ENCODE data around the gene SPARC. TPM values are rescaled to one million over a fixed set of nuclear protein-coding genes. Genes with fewer than 3 reads are reported as not detected.

SPARC gene
- total RNA-seq, 2 donors from 2014 or later: 1,654 to 1,851 TPM

DNA sequence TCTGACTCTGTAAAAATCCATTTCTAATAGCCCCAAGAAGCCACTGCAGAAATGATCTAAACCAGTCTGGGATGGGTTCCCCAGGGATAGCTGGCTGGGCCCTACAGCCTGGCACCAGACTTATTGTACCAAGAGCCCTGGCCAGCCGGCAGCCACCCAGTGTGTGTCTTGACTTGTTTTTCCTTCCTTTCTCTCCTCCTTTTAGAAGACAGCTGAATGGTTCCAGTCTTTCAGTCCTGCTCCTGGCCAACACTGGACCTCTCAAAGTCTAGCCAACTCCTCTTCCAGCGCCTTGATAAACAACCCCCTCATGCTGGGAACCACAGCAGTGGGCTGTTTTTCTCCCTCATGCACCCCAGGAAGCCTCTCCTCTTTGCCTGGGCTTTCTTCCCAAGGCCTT is 37.6 kb upstream of the SPARC start:
- peaks cover 0 to 54% of the 10 kb centered on the region in 2 donors for H3K4me1 ChIP-seq (ENCODE audit: control insufficient read depth in 1 of 2, low read depth in 2 of 2)

DNA sequence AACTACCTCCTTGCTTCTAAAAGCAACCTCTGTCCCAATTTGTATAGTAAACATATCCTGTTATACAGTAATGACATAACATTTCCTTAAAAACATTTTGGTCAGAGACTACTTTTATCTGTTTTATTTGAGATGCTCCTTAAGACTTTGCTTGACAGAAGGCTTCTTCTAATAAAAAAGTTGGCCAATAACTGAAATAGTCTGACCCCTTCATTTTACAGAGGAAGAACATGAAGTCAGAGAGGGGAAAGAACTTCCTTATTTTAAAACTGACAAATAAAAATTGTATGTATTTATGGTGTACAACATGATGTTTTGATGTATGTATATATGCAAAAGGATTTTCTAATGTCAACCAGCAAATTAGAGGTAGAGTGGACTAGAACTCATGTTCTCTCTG is 35.8 kb upstream of the SPARC start:
- H3K9me3 ChIP-seq: no peaks in the 10 kb centered on the region
- ATAC-seq (ENCODE audit: insufficient number of reproducible peaks, low FRiP score, low read depth) (no peak), DNase-seq (ENCODE audit: low spot score) (no peak)
- no peak overlapping the region for H3K27ac ChIP-seq
- no peak overlapping the region for H3K4me3 ChIP-seq
- no peaks in the 10 kb centered on the region for H3K36me3 ChIP-seq
- TF ChIP-seq, protein P1, sequence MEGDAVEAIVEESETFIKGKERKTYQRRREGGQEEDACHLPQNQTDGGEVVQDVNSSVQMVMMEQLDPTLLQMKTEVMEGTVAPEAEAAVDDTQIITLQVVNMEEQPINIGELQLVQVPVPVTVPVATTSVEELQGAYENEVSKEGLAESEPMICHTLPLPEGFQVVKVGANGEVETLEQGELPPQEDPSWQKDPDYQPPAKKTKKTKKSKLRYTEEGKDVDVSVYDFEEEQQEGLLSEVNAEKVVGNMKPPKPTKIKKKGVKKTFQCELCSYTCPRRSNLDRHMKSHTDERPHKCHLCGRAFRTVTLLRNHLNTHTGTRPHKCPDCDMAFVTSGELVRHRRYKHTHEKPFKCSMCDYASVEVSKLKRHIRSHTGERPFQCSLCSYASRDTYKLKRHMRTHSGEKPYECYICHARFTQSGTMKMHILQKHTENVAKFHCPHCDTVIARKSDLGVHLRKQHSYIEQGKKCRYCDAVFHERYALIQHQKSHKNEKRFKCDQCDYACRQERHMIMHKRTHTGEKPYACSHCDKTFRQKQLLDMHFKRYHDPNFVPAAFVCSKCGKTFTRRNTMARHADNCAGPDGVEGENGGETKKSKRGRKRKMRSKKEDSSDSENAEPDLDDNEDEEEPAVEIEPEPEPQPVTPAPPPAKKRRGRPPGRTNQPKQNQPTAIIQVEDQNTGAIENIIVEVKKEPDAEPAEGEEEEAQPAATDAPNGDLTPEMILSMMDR (IDR thresholded peaks at IDR 0.05): no peak
- no peaks in the 10 kb centered on the region for H3K27me3 ChIP-seq (replicated peaks; ENCODE audit: insufficient read depth)
- peaks cover 8 to 73% of the 10 kb centered on the region in 2 donors for H3K4me1 ChIP-seq (ENCODE audit: control insufficient read depth in 1 of 2, low read depth in 2 of 2)

More for the DNA sequence above, 37.6 kb upstream of the SPARC start:
- DNase-seq (ENCODE audit: low spot score) (no peak), ATAC-seq (ENCODE audit: insufficient number of reproducible peaks, low FRiP score, low read depth) (no peak)
- Histone ChIP-seq H3K9me3 (no peaks in the 10 kb centered on the region), H3K36me3 (no peaks in the 10 kb centered on the region), H3K4me3 (no peak overlapping the region), H3K27me3 (replicated peaks; ENCODE audit: insufficient read depth) (no peaks in the 10 kb centered on the region), H3K27ac (peak overlapping the region; percentile 60 to 67)
- TF ChIP-seq, protein P1 (IDR thresholded peaks at IDR 0.05): no peak

DNA sequence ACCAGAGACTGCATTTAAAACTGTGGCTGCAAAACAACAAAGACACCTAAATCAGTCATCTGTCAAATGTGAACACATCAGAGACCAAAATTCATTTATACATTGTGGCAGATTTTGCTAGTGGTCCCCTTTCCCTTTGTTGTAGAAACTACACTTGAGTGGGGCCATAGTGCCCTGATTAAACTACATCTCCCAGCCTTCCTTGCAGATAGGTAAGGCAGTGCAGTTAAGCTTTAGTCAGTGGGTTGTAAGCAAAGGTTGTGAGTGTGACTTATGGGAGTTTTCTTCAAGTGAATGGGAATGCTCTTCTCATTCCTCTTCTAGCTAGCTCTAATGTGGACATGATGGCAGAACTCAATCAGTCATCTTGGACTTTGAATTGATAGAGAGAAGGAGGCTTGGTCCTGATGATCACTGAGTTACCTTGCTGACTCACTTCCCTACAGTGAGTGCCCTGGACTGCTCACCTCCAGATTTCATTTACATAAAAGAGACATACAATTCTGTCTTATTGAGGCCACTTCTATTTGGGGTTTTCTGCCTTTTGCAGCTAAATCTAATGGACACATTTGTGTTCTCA is 35.2 kb upstream of the SPARC start:
- Histone ChIP-seq H3K27me3 (replicated peaks; ENCODE audit: insufficient read depth) (no peaks in the 10 kb centered on the region), H3K9me3 (no peaks in the 10 kb centered on the region), H3K27ac (peak overlapping the region in 1 of 2 donors; percentile 9), H3K4me1 (ENCODE audit: control insufficient read depth in 1 of 2, low read depth in 2 of 2) (peaks cover 8 to 79% of the 10 kb centered on the region in 2 donors), H3K4me3 (no peak overlapping the region), H3K36me3 (no peaks in the 10 kb centered on the region)
- DNase-seq (ENCODE audit: low spot score) (no peak), ATAC-seq (ENCODE audit: insufficient number of reproducible peaks, low FRiP score, low read depth) (no peak)
- TF ChIP-seq, protein P1 (IDR thresholded peaks at IDR 0.05): no peak

DNA sequence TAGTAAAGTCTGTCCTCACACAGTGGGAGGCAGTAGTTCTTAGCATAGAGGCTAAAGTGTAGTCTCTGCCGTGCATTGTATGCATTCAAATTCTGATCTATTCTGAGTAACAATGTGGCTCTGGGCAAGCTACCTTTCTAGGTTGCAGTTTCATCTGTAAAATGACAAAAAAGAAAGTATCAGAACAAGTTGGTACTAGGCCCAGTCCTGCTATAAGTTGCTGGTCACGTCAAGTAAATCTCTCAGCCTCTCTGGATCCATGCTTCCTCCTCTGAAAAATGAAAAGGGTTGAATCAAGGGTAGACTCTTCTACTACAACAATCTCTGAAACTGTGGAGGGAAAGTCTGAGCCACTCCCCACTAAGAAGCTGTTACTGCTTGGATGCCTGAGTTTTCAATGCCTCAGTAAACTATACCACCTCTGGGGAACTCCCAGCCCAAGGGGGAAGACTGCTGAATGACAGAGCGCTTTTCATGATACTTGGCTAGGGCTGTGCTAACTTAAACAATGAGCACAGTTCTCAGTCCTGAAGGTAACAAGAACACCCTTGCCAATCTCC is 34.5 kb upstream of the SPARC start:
- Histone ChIP-seq H3K4me1 (ENCODE audit: control insufficient read depth in 1 of 2, low read depth in 2 of 2) (peaks cover 8 to 79% of the 10 kb centered on the region in 2 donors), H3K36me3 (no peaks in the 10 kb centered on the region), H3K9me3 (no peaks in the 10 kb centered on the region), H3K27me3 (replicated peaks; ENCODE audit: insufficient read depth) (no peaks in the 10 kb centered on the region), H3K4me3 (no peak overlapping the region), H3K27ac (peak overlapping the region in 1 of 2 donors; percentile 11)
- no peak for ATAC-seq (ENCODE audit: insufficient number of reproducible peaks, low FRiP score, low read depth)
- DNase-seq (ENCODE audit: low spot score): no peak
- TF ChIP-seq, protein P1 (IDR thresholded peaks at IDR 0.05): no peak

DNA sequence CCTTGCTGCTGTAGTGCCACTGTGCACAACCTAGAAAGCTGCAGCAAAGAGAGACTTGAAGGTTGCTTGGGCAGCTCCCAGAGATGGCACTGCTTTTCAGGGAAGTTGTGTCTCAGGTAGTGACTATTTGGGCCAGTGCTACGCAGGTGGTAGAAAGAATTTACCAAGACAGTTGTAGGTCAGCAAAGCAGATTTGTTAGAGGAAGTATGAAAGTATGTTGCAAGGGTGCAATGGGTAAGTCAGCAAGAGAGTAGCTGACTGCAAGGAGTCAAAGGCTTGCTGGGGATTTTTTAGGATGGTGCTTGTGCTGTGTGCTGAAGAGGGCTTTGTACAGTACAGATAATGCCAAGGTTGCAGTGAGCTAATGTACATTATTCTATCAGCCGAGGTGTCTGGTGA is 33.5 kb upstream of the SPARC start:
- no peaks in the 10 kb centered on the region for H3K27me3 ChIP-seq (replicated peaks; ENCODE audit: insufficient read depth)
- no peak overlapping the region for H3K4me3 ChIP-seq
- TF ChIP-seq, protein P1 (IDR thresholded peaks at IDR 0.05): no peak
- no peaks in the 10 kb centered on the region for H3K9me3 ChIP-seq
- DNase-seq (ENCODE audit: low spot score) (no peak), ATAC-seq (ENCODE audit: insufficient number of reproducible peaks, low FRiP score, low read depth) (no peak)
- peak overlapping the region; percentile 59 to 75 for H3K27ac ChIP-seq
- no peaks in the 10 kb centered on the region for H3K36me3 ChIP-seq
- H3K4me1 ChIP-seq (ENCODE audit: control insufficient read depth in 1 of 2, low read depth in 2 of 2): peaks cover 8 to 79% of the 10 kb centered on the region in 2 donors

Data from thoracic aorta (tissue), 2 donors.